Spleen (tissue), 11 donors: Measurements from ENCODE around the gene WDR18. TPM values are rescaled to one million over a fixed set of nuclear protein-coding genes. Genes with fewer than 3 reads are reported as not detected.
A peak's percentile ranks its signal among the peaks of the same experiment; 100 is the strongest.

Experiments used
- DNase-seq: peaks from one replicate; pipeline ENCODE4 v3.0.0-alpha.2; 2020
- H3K27ac ChIP-seq, 8 donors: fragments of 200-600 bp; sonication (generic) in 7 of 8; 1 replicate in 4 of 8; 2 replicates in 4 of 8; pipeline versions ENCODE4 v1.5.0 to v1.8.0; 2016 to 2021; ENCODE audit warnings: inconsistent platforms in 4 of 8, mild to moderate bottlenecking in 4 of 8, moderate library complexity in 1 of 8
- H3K27me3 ChIP-seq, 7 donors: fragments of 200-600 bp; sonication (generic) in 6 of 7; replicated peaks in 1 of 7; 1 replicate in 4 of 7; 2 replicates in 3 of 7; pipeline versions ENCODE4 v1.5.0 to v1.8.0; 2016 to 2021; ENCODE audit warnings: inconsistent platforms in 3 of 7, mild to moderate bottlenecking in 1 of 7
- H3K36me3 ChIP-seq, 6 donors: fragments of 200-600 bp; sonication (generic) in 5 of 6; 1 replicate in 4 of 6; 2 replicates in 2 of 6; pipeline versions ENCODE4 v1.5.0 to v1.8.0; 2016 to 2021; ENCODE audit warnings: inconsistent platforms in 2 of 6
- H3K4me1 ChIP-seq, 6 donors: fragments of 200-600 bp; sonication (generic) in 5 of 6; 1 replicate in 3 of 6; 2 replicates in 3 of 6; pipeline versions ENCODE4 v1.5.0 to v1.8.0; 2016 to 2021; ENCODE audit warnings: inconsistent platforms in 3 of 6
- H3K4me3 ChIP-seq, 8 donors: fragments of 200-600 bp; sonication (generic) in 7 of 8; 1 replicate in 4 of 8; 2 replicates in 4 of 8; pipeline versions ENCODE4 v1.5.0 to v1.8.0; 2016 to 2021; ENCODE audit warnings: inconsistent platforms in 4 of 8, mild to moderate bottlenecking in 4 of 8, moderate library complexity in 2 of 8
- H3K9me3 ChIP-seq, 8 donors: fragments of 200-600 bp; sonication (generic) in 7 of 8; 1 replicate in 4 of 8; 2 replicates in 4 of 8; pipeline versions ENCODE4 v1.5.0 to v1.8.0; 2016 to 2021; ENCODE audit warnings: inconsistent platforms in 4 of 8
- POLR2A ChIP-seq, 3 donors: fragments of 450-650 bp; IDR thresholded peaks; one replicate each; pipeline ENCODE4 v1.5.1; 2017; ENCODE audit warnings: antibody characterized with exemption in 3 of 3, mild to moderate bottlenecking in 1 of 3
- POLR2AphosphoS5 ChIP-seq, 3 donors: sonication (generic); formaldehyde crosslinking; IDR thresholded peaks; one replicate each; pipeline ENCODE4 v1.5.1; 2017; ENCODE audit warnings: antibody characterized with exemption in 3 of 3
- WGBS, 5 donors: extraction: QIAGEN DNeasy Blood & Tissue Kit in 3 of 5; methylation state at CpG; one replicate each; pipeline versions ENCODE4 v1.1.5 to v1.1.7; 2013 to 2018; 5-methylcytosine and 5-hydroxymethylcytosine counted together
- intact Hi-C: fragments of 100-400 bp; cut with DNase I; formaldehyde crosslinking; loops from one replicate; pipeline ENCODE4 v1.15.0; 2023; ENCODE audit warnings: low total_unique reads
- polyA plus RNA-seq, 3 donors: library from polyadenylated mRNA; stranded (reverse); fragments of 200-250 nt; gene quantifications; one replicate each; pipeline ENCODE4 v1.2.1, GENCODE V29; 2013
- total RNA-seq, 7 donors: library from RNA; depleted of rRNA in 3 of 7; stranded (reverse); fragments of >200 nt in 3 of 7; fragmentation: NEBNext Ultra II Directional in 4 of 7; extraction: Animal tissue kit (Norgen Biotek cat#: 25700) in 4 of 7; gene quantifications; one replicate each; pipeline versions ENCODE4 v1.1.0 to v1.2.1, GENCODE V29; 2016 to 2021
- TF ChIP-seq, protein P1 (sequence below), 11 experiments: fragments of 200-600 bp in 7 of 11; fragments of 450-650 bp in 4 of 11; sonication (generic) in 4 of 11; IDR thresholded peaks in 8 of 11; conservative IDR thresholded peaks in 3 of 11; 1 replicate in 7 of 11; 2 replicates in 4 of 11; pipeline versions ENCODE4 v1.4.0 to v1.8.0; 2016 to 2021; ENCODE audit warnings: antibody characterized with exemption in 11 of 11, inconsistent platforms in 4 of 11, mild to moderate bottlenecking in 1 of 11
- donor health status: healthy with polysubstance abuse.
- donor health status: DM: no; HTN: no; CAD: no; lungs with moderate emphysema.
- donor health status: DM: no; HTN: no; CAD: no.
- donor health status: Bipolar disorder and iron deficiency.
- donor health status: healthy.
- donor health status: DM: no; HTN: no; CAD: no.
- donor health status: DM: yes; HTN: yes; CAD: no.

The WDR18 gene
- total and polyA plus RNA-seq, 10 donors, result 17.8 to 96.0 (median 37.5) TPM

DNA sequence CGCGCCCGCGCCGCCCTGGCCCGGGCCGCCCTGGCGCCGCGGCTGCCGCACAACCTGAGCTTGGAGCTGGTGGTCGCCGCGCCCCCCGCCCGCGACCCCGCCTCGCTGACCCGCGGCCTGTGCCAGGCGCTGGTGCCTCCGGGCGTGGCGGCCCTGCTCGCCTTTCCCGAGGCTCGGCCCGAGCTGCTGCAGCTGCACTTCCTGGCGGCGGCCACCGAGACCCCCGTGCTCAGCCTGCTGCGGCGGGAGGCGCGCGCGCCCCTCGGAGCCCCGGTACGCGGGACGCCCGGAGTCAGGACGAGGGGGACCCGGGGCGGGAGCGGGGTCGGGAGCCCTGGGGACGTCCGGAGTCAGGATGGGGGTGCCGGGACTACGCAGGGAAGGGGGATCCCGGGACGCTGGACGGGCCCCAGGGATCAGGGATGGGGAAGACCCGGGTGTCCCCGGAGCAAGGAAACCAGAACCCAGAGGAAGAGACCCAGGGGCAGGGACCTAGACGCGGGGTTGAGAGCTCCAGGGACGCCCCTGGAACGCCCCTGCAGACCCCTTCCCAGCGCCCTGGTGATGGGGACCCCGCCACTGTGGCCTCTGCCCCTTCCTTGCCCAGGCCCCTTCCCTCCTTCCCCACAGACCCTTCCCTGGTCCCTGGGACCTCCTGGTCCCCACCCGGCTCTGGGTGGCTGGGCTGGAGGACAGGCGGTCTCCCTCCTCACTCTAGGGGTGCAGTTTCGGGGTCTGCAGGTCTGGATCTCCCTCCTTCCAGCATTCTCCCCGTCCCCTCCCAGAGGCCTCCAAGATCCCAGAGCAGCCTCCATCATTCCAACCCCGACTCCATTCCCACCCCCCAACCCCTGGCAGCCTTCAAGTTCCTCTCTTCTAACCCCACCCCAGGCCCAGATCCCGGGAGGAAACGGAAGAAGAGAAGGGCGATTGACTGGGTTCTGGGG is 16.7 kb downstream of the WDR18 start:
- 3 to 14% (median 5%) methylated on average over 20 to 73 of the region's 73 CpGs for WGBS, 5 donors
- no peak for DNase-seq
- Histone ChIP-seq H3K27me3 (peaks cover 0 to 89% (median 63%) of the 10 kb centered on the region in 7 donors), H3K27ac (no peak overlapping the region), H3K9me3 (no peaks in the 10 kb centered on the region), H3K4me1 (peaks cover 11 to 34% (median 30%) of the 10 kb centered on the region in 6 donors), H3K4me3 (peak overlapping the region in 5 of 8 donors; percentile 17 to 65 (median 22)), H3K36me3 (no peaks in the 10 kb centered on the region)
- TF ChIP-seq, protein P1, sequence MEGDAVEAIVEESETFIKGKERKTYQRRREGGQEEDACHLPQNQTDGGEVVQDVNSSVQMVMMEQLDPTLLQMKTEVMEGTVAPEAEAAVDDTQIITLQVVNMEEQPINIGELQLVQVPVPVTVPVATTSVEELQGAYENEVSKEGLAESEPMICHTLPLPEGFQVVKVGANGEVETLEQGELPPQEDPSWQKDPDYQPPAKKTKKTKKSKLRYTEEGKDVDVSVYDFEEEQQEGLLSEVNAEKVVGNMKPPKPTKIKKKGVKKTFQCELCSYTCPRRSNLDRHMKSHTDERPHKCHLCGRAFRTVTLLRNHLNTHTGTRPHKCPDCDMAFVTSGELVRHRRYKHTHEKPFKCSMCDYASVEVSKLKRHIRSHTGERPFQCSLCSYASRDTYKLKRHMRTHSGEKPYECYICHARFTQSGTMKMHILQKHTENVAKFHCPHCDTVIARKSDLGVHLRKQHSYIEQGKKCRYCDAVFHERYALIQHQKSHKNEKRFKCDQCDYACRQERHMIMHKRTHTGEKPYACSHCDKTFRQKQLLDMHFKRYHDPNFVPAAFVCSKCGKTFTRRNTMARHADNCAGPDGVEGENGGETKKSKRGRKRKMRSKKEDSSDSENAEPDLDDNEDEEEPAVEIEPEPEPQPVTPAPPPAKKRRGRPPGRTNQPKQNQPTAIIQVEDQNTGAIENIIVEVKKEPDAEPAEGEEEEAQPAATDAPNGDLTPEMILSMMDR (IDR thresholded peaks at IDR 0.05 in 8 of 11, conservative IDR thresholded peaks at IDR 0.05 in 3 of 11), result no peak
- TF ChIP-seq POLR2AphosphoS5 (IDR thresholded peaks at IDR 0.05), result no peak
- no peak for TF ChIP-seq POLR2A (IDR thresholded peaks at IDR 0.05)
- intact Hi-C loops, result no loop called here

DNA sequence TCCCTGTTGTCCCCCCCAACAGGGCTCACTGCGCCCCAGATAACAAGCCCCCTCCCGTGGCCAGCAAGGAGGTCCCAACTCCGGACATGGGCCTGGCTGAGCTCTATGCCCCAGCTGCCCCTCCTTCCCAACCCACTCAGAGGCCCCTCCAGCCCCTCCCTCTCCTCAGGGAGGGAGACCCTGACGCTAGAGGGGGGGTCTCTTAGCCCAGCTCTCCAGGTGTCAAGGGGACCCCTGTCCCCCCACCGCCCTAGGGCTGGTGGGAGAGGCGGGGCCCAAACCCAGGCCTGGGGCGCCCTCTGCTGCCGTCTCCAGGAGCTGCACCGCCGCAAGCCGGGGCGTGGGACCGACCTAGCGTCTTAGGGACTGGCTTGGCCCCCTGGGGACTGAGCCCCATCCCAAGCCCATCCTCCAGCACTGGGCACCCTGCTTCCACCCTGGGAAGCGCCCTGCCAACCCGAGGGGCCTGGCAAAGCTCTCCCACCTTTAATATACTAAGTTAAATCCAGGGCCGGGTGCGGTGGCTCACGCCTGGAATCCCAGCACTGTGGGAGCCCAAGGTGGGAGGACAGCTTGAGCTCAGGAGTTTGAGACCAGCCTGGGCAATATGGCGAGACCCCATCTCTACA is 17.5 kb downstream of the WDR18 start:
- DNase-seq, result peak; percentile 92
- H3K27ac ChIP-seq, result no peak overlapping the region
- H3K27me3 ChIP-seq, result peaks cover 0 to 81% (median 55%) of the 10 kb centered on the region in 7 donors
- TF ChIP-seq POLR2A (IDR thresholded peaks at IDR 0.05), result no peak
- peak in 2 of 3 donors; percentile 33 to 69 for TF ChIP-seq POLR2AphosphoS5 (IDR thresholded peaks at IDR 0.05)
- TF ChIP-seq, protein P1 (IDR thresholded peaks at IDR 0.05 in 8 of 11, conservative IDR thresholded peaks at IDR 0.05 in 3 of 11), result peak; percentile 78 to 96 (median 91)
- intact Hi-C loops, result no loop called here
- no peaks in the 10 kb centered on the region for H3K9me3 ChIP-seq
- H3K4me3 ChIP-seq, result peak overlapping the region in 1 of 8 donors; percentile 65
- H3K36me3 ChIP-seq, result no peaks in the 10 kb centered on the region
- 9 to 13% (median 10%) methylated on average over 14 to 20 of the region's 20 CpGs for WGBS, 5 donors
- H3K4me1 ChIP-seq, result peaks cover 10 to 26% (median 23%) of the 10 kb centered on the region in 6 donors

DNA sequence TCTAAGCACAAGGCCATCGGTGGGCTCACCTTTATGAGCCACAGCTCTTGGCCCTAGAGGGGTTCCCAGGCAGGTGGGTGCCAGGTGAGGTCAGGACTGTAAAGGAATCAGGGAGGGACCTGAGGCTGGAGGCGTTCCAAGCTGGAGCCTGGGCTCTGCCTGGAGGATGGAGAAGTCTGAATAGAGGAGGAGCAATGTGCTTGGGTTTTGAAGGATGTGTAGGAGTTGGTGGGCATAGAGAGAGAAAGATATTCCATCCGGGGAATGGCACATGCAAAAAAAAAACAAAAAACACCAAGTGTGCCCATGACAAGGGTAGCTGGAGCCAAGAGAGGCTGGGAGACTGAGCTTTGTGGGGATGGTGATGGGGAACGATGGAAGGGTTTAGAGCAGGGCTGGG is 18.5 kb downstream of the WDR18 start:
- intact Hi-C loops, result no loop called here
- H3K9me3 ChIP-seq, result no peaks in the 10 kb centered on the region
- no peak for DNase-seq
- 69 to 88% (median 82%) methylated on average over 4 of the region's 4 CpGs for WGBS, 5 donors
- H3K27me3 ChIP-seq, result peaks cover 0 to 72% (median 47%) of the 10 kb centered on the region in 7 donors
- TF ChIP-seq, protein P1 (IDR thresholded peaks at IDR 0.05 in 8 of 11, conservative IDR thresholded peaks at IDR 0.05 in 3 of 11), result no peak
- no peak for TF ChIP-seq POLR2A (IDR thresholded peaks at IDR 0.05)
- no peak for TF ChIP-seq POLR2AphosphoS5 (IDR thresholded peaks at IDR 0.05)
- H3K27ac ChIP-seq, result no peak overlapping the region
- H3K4me1 ChIP-seq, result peaks cover 10 to 22% (median 20%) of the 10 kb centered on the region in 6 donors
- H3K36me3 ChIP-seq, result peaks cover 0 to 7% (median 0%) of the 10 kb centered on the region in 6 donors
- no peak overlapping the region for H3K4me3 ChIP-seq
